ENCODE measurements around the gene IQCE.
A peak's percentile ranks its signal among the peaks of the same experiment; 100 is the strongest.

The IQCE gene

DNA sequence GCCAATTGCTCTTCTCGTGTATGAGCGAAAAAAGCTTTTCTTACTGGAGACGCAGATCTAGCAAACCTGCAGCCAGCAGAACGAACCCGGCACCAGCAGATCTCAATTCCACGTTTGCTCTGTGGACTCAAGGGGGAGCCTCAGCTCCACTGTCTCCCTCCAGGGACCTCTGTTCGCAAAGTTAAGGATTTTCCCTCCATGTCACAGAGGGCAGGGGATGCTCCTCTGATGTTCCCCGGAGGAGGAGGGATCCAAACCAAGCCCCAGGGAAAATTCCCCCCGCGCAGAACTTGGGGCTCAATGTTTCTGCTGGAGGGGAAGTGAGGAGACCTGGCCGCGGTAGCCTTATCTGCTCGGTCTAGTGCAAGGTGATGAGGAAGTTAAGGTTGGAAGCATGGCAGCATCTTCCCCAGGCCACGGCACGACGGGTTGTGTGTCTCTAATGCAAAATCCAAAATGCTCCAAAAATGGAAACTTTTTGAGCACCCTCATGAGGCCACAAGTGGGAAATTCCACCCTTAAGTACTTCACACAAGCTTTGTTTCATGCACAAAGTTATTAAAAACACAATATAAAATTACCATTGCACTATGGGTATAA is 9.0 kb downstream of the IQCE start:
- peaks cover 14% of the 10 kb centered on the region for H3K36me3 ChIP-seq (ENCODE audit: control insufficient read depth, insufficient read depth, low read length, severe bottlenecking)
- H3K9ac ChIP-seq (ENCODE audit: low read length), result no peak overlapping the region
- H3K27me3 ChIP-seq (replicated peaks; ENCODE audit: control insufficient read depth, insufficient read depth, low read length), result no peaks in the 10 kb centered on the region
- peaks cover 10% of the 10 kb centered on the region for H3K4me1 ChIP-seq (ENCODE audit: control insufficient read depth, insufficient read depth, low read length)
- peak; percentile 35 for DNase-seq (ENCODE audit: low read depth)
- no peaks in the 10 kb centered on the region for H3K9me3 ChIP-seq (ENCODE audit: control insufficient read depth, low read length)
- H3K4me3 ChIP-seq (ENCODE audit: low read length), result no peak overlapping the region

DNA sequence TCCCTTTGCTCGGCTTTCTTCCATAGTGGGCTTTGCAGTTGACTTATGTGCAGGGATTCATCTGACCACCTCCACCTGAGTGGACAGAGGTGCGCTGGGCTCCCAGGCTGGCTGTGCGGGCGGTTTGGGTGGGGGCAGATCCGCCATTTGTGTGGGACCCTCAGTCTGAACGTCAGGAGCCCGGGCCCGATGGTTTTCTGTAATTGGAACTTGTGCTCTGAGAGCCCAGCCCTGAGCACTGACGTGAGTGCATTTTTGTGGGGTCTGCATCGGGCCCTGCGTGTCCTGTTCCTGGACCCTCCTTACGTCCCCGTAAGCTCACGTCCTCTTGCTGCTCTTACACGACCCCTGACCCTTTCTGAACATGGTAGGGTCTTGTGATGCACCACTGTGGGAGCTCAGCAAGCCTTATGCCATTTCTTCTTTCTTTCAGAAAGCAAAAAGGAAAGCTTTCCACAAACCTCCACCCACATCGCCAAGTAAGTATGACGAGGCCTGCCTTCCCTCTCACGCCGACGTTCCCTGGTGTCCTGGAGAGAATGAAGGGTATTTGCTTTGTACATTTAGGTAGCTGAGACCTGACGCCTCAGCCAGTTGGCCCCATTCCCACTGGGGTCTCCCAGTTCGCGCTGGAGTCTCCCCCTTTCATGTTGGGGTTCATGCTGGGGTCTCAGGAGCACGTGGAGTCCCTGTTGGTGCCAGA is 9.9 kb downstream of the IQCE start:
- H3K4me3 ChIP-seq (ENCODE audit: low read length), result no peak overlapping the region
- H3K4me1 ChIP-seq (ENCODE audit: control insufficient read depth, insufficient read depth, low read length), result peaks cover 10% of the 10 kb centered on the region
- no peak overlapping the region for H3K9ac ChIP-seq (ENCODE audit: low read length)
- H3K9me3 ChIP-seq (ENCODE audit: control insufficient read depth, low read length), result no peaks in the 10 kb centered on the region
- no peak for DNase-seq (ENCODE audit: low read depth)
- H3K27me3 ChIP-seq (replicated peaks; ENCODE audit: control insufficient read depth, insufficient read depth, low read length), result no peaks in the 10 kb centered on the region
- H3K36me3 ChIP-seq (ENCODE audit: control insufficient read depth, insufficient read depth, low read length, severe bottlenecking), result peaks cover 20% of the 10 kb centered on the region

DNA sequence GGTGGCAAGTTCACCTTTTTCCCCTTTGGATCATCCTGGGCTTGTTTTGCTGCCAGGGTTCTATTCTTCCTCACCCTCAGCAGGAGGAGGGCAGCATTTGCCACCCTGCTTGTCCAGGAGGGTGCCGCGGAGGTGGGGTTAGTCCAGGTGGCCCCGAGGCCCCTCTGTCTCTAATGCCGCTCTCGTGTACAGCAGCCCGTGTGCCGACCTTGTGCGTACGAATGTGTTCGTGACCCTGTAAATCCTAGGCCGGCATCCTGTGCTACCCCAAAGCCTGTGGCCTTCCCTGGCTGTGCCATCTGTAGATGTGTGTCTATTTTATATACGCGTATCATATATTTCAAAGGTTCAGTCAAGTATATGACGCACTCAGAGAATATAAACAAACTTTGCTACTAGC is 10.6 kb downstream of the IQCE start:
- H3K9ac ChIP-seq (ENCODE audit: low read length), result no peak overlapping the region
- peaks cover 10% of the 10 kb centered on the region for H3K4me1 ChIP-seq (ENCODE audit: control insufficient read depth, insufficient read depth, low read length)
- no peaks in the 10 kb centered on the region for H3K27me3 ChIP-seq (replicated peaks; ENCODE audit: control insufficient read depth, insufficient read depth, low read length)
- no peaks in the 10 kb centered on the region for H3K9me3 ChIP-seq (ENCODE audit: control insufficient read depth, low read length)
- DNase-seq (ENCODE audit: low read depth), result no peak
- H3K36me3 ChIP-seq (ENCODE audit: control insufficient read depth, insufficient read depth, low read length, severe bottlenecking), result peaks cover 28% of the 10 kb centered on the region
- H3K4me3 ChIP-seq (ENCODE audit: low read length), result no peak overlapping the region

DNA sequence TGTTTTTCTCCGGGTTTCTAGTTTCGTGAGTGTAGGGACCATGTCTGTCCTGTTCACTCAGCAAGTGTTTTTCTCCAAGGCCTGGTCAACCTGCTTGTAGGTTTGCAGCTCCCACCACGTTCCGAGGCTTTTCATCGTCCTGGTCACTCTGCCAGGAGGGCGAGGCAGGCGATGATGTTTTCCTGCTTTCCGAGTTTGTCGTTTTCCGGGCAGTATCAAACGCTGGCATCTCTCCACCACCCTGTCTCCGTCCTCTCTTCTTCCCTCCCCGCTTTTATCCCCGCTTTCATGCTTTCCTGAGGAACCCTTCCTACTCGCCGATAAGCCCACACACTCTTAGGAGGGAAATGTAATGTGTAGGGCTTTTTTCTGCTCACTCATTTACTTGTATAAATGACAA is 11.2 kb downstream of the IQCE start:
- no peak overlapping the region for H3K4me3 ChIP-seq (ENCODE audit: low read length)
- H3K36me3 ChIP-seq (ENCODE audit: control insufficient read depth, insufficient read depth, low read length, severe bottlenecking), result peaks cover 30% of the 10 kb centered on the region
- no peaks in the 10 kb centered on the region for H3K9me3 ChIP-seq (ENCODE audit: control insufficient read depth, low read length)
- H3K9ac ChIP-seq (ENCODE audit: low read length), result no peak overlapping the region
- H3K27me3 ChIP-seq (replicated peaks; ENCODE audit: control insufficient read depth, insufficient read depth, low read length), result no peaks in the 10 kb centered on the region
- peaks cover 10% of the 10 kb centered on the region for H3K4me1 ChIP-seq (ENCODE audit: control insufficient read depth, insufficient read depth, low read length)
- DNase-seq (ENCODE audit: low read depth), result no peak

DNA sequence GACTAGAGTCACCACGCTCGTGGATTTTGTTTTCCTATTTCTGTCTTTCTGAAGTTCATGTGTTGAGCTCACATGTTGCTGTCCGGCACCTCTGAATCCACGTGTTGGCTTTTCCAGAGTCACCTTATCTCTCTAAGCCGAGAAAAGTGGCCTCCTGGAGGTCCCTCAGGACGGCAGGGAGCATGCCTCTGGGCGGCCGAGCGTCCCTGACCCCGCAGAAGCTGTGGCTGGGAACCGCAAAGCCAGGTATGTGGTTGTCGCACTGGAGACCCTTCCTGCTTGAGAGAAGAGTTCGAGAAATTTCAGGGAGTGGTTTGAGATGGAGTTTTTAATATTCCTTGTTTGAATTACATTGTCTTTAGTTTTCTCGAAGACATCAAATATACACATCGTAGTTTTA is 12.6 kb downstream of the IQCE start:
- H3K9ac ChIP-seq (ENCODE audit: low read length), result no peak overlapping the region
- peaks cover 10% of the 10 kb centered on the region for H3K4me1 ChIP-seq (ENCODE audit: control insufficient read depth, insufficient read depth, low read length)
- H3K27me3 ChIP-seq (replicated peaks; ENCODE audit: control insufficient read depth, insufficient read depth, low read length), result no peaks in the 10 kb centered on the region
- no peak overlapping the region for H3K4me3 ChIP-seq (ENCODE audit: low read length)
- no peak for DNase-seq (ENCODE audit: low read depth)
- H3K36me3 ChIP-seq (ENCODE audit: control insufficient read depth, insufficient read depth, low read length, severe bottlenecking), result peaks cover 30% of the 10 kb centered on the region
- H3K9me3 ChIP-seq (ENCODE audit: control insufficient read depth, low read length), result no peaks in the 10 kb centered on the region

DNA sequence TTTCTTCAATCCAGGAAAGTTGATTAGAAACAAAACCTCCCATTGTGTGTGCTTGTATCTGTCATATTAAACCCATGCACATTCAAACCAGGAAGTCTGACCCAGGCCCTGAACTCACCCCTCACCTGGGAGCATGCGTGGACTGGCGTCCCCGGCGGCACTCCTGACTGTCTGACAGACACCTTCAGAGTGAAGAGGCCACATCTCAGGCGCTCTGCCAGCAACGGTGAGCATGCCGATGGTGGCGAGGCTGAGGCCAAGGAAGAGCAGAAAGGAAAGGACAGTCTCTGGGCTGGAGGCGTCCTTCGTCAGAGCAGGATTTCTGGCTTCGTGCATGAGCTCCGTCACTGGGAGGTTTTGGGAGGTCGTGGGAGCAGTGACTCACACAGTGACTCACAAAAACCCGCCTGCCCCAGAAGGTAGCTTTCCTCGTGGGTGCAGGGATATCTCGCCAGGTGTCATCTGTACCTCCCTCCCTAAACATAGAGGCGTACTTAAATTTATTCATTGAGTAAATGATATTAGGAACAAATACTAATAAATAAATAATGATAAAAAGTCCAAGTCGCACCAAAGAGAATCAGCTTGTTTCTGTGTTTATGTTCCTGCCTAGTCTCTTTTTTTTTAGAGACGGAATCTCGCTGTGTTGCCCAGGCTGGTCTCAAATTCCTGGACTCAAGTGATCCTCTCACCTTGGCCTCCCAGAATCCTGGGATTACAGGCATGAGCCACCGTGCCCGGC is 13.5 kb downstream of the IQCE start:
- H3K36me3 ChIP-seq (ENCODE audit: control insufficient read depth, insufficient read depth, low read length, severe bottlenecking), result peaks cover 30% of the 10 kb centered on the region
- no peak overlapping the region for H3K9ac ChIP-seq (ENCODE audit: low read length)
- H3K4me1 ChIP-seq (ENCODE audit: control insufficient read depth, insufficient read depth, low read length), result peaks cover 2% of the 10 kb centered on the region
- no peaks in the 10 kb centered on the region for H3K27me3 ChIP-seq (replicated peaks; ENCODE audit: control insufficient read depth, insufficient read depth, low read length)
- DNase-seq (ENCODE audit: low read depth), result peak; percentile 46
- no peaks in the 10 kb centered on the region for H3K9me3 ChIP-seq (ENCODE audit: control insufficient read depth, low read length)
- no peak overlapping the region for H3K4me3 ChIP-seq (ENCODE audit: low read length)

DNA sequence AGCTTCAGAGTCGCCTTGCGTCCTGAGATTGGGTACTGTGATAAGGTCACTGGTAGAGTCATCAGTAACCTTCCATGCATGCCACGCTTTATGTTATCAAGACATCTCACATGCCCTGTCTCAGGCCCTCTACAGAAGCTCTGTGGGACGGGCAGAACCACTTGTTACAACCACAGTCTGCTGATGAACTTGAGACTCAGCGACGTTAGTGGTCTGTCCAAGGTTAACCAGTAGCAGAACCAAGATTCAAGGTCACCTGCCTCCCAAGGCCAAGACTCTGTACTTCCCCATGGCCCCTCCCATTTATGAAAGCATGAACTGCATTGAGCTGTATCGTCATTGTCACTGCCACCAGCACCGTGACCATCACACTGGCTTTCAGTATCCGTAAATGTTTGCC is 15.0 kb downstream of the IQCE start:
- H3K4me3 ChIP-seq (ENCODE audit: low read length), result no peak overlapping the region
- H3K9ac ChIP-seq (ENCODE audit: low read length), result no peak overlapping the region
- peaks cover 38% of the 10 kb centered on the region for H3K36me3 ChIP-seq (ENCODE audit: control insufficient read depth, insufficient read depth, low read length, severe bottlenecking)
- H3K9me3 ChIP-seq (ENCODE audit: control insufficient read depth, low read length), result no peaks in the 10 kb centered on the region
- DNase-seq (ENCODE audit: low read depth), result no peak
- no peaks in the 10 kb centered on the region for H3K27me3 ChIP-seq (replicated peaks; ENCODE audit: control insufficient read depth, insufficient read depth, low read length)
- H3K4me1 ChIP-seq (ENCODE audit: control insufficient read depth, insufficient read depth, low read length), result no peaks in the 10 kb centered on the region

DNA sequence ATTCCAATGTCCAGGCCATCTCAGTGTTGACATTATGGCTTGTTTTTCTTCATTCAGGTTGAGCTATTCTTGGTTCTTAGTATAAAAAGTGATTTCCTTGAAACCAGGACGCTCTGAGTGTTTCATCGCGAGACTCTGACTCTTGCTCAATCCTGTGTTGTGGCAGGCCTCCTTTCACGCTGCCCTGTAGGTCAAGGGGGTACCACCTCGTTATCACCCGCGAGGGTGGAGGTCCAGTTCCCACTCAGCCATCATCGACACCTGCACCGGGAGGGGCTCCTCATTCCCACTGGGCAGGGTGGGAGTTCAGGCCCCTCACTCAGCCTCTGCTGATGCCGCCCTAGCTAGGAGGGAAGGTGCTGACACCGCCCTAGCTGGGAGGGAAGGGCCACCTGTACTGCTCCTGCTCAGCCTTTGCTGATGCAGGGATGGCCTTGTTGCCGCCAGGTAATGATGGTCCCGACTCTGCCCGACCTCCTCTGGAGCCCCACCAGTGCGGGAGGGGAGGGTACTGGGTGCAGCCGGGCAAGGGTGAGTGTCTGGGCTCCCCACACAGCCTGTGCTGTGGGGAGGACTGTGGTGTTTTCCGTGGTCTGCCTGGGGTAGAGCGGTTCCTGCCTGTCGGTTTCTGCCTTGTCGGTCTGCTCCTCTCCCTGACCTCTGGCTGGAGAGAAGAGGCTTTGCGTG is 16.4 kb downstream of the IQCE start:
- Histone ChIP-seq H3K4me3 (ENCODE audit: low read length) (no peak overlapping the region), H3K9me3 (ENCODE audit: control insufficient read depth, low read length) (no peaks in the 10 kb centered on the region)
- no peak for DNase-seq (ENCODE audit: low read depth)

DNA sequence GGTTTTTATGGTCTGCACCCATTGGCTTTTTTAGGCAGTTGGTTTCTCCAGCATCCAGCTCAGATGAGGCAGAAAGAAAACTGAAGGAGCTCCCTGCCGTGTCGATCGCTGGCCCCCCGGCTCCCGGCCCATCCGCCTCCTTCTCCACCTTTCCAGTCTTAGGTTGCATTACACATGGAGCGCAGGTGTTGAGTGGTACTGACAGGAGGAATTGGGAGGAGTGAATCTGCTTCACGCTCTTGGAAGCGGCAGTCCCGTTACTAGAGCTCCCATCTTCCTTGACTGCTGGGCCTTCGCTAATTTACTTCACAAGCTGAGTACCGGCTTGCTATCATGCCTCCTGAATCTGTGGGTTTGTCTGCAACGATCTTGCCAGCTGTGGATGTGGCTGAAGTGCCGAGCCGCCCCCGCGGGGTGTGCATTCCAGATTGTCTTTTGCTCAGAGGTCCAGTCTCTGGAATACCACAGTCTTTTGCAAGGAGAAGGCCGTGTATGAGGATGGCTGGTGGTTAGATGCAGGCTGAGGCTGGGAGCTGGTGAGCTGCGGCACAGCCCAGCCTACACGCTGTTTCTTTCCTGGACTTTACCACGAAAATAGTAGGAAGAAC is 17.1 kb downstream of the IQCE start:
- no peaks in the 10 kb centered on the region for H3K27me3 ChIP-seq (replicated peaks; ENCODE audit: control insufficient read depth, insufficient read depth, low read length)
- DNase-seq (ENCODE audit: low read depth), result peak; percentile 29

More for the DNA sequence above, 16.4 kb downstream of the IQCE start:
- H3K4me1 ChIP-seq (ENCODE audit: control insufficient read depth, insufficient read depth, low read length), result no peaks in the 10 kb centered on the region
- no peaks in the 10 kb centered on the region for H3K27me3 ChIP-seq (replicated peaks; ENCODE audit: control insufficient read depth, insufficient read depth, low read length)
- peaks cover 44% of the 10 kb centered on the region for H3K36me3 ChIP-seq (ENCODE audit: control insufficient read depth, insufficient read depth, low read length, severe bottlenecking)
- H3K9ac ChIP-seq (ENCODE audit: low read length), result no peak overlapping the region

DNA sequence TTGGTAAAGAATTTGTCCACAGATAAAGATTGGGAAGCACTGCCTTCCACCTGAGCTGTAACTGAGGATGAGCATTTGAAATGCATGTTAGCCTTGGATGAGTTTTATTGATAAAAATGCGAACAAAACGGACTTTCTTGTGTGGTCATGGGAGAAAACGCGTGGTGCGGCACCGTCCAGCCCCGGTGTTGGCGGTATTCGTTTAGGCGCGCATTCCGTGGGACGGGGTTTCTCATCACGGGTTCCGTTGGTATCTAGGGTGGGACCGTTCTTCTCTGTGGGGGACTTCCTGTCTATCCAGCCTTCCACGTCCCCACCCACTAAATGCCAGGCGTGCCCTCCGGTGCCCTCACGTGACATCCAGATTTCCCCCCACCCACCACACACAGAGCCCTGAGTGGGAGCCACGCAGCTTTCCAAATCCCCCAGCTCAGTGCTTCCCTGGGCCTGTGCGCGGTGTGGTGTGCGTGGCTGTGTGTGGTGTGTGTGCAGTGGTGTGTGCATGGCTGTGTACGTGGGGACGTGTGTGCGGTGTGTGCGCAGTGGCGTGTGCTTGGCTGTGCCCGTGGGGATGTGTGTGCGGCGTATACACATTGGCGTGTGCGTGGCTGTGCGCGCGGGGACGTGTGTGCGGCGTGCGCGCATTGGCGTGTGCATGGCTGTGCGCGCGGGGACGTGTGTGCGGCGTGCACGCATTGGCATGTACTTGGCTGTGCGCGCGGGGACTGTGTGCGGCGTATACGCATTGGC is 18.1 kb downstream of the IQCE start:
- Histone ChIP-seq H3K27me3 (replicated peaks; ENCODE audit: control insufficient read depth, insufficient read depth, low read length) (no peaks in the 10 kb centered on the region), H3K9ac (ENCODE audit: low read length) (no peak overlapping the region), H3K9me3 (ENCODE audit: control insufficient read depth, low read length) (no peaks in the 10 kb centered on the region), H3K36me3 (ENCODE audit: control insufficient read depth, insufficient read depth, low read length, severe bottlenecking) (peaks cover 36% of the 10 kb centered on the region), H3K4me3 (ENCODE audit: low read length) (no peak overlapping the region), H3K4me1 (ENCODE audit: control insufficient read depth, insufficient read depth, low read length) (no peaks in the 10 kb centered on the region)
- DNase-seq (ENCODE audit: low read depth), result no peak

More for the DNA sequence above, 17.1 kb downstream of the IQCE start:
- Histone ChIP-seq H3K36me3 (ENCODE audit: control insufficient read depth, insufficient read depth, low read length, severe bottlenecking) (peaks cover 44% of the 10 kb centered on the region), H3K4me3 (ENCODE audit: low read length) (no peak overlapping the region), H3K9me3 (ENCODE audit: control insufficient read depth, low read length) (no peaks in the 10 kb centered on the region), H3K9ac (ENCODE audit: low read length) (no peak overlapping the region), H3K4me1 (ENCODE audit: control insufficient read depth, insufficient read depth, low read length) (no peaks in the 10 kb centered on the region)
